WTC11 (cell line): ENCODE measurements around the gene GPRC5B. TPM values are rescaled to one million over a fixed set of nuclear protein-coding genes. Genes with fewer than 3 reads are reported as not detected.

Experiments used
- ATAC-seq: fragments of 200-7000 bp; cut with Tn5 transposase; 2 replicates; pipeline ENCODE4 v1.10.0; 2021; ENCODE audit warnings: mild to moderate bottlenecking, moderate library complexity
- CTCF ChIA-PET: fragments of 300-600 bp; sonication (Branson Sonifier 250); formaldehyde crosslinking; loops from one replicate; lab custom pipeline; 2021; ENCODE audit warnings: antibody characterized with exemption; lab: Charles Lee
- POLR2A ChIA-PET: fragments of 350-600 bp; sonication (Branson Sonifier 250); formaldehyde crosslinking; loops from one replicate; lab custom pipeline; 2021; ENCODE audit warnings: antibody characterized with exemption; lab: Charles Lee
- DNase-seq: peaks from one replicate; pipeline ENCODE4 v3.0.0; 2021; ENCODE audit warnings: low spot score
- H3K27ac Mint-ChIP-seq: 2 replicates; pipeline ENCODE4 v1.8.0; 2021; ENCODE audit warnings: mixed read lengths
- H3K27me3 Mint-ChIP-seq: 2 replicates; pipeline ENCODE4 v1.8.0; 2021; ENCODE audit warnings: low read depth, mild to moderate bottlenecking, moderate library complexity, mixed read lengths
- H3K36me3 Mint-ChIP-seq: 2 replicates; pipeline ENCODE4 v1.8.0; 2021; ENCODE audit warnings: mixed read lengths
- H3K4me1 Mint-ChIP-seq: 2 replicates; pipeline ENCODE4 v1.8.0; 2022; ENCODE audit warnings: mixed read lengths
- H3K4me3 Mint-ChIP-seq: 2 replicates; pipeline ENCODE4 v1.8.0; 2021; ENCODE audit warnings: mild to moderate bottlenecking, moderate library complexity, mixed read lengths
- H3K9me3 Mint-ChIP-seq: 2 replicates; pipeline ENCODE4 v1.8.0; 2021; ENCODE audit warnings: mixed read lengths
- AFF4 ChIP-seq: sonication (generic); formaldehyde crosslinking; IDR thresholded peaks from 2 replicates; pipeline ENCODE4 v1.8.1; 2023; ENCODE audit warnings: mild to moderate bottlenecking, missing genetic modification reagents, borderline replicate concordance
- CDX4 ChIP-seq: fragments of 250-450 bp; sonication (Bioruptor Pico); IDR thresholded peaks from 2 replicates; pipeline ENCODE4 v1.9.0; 2021; ENCODE audit warnings: moderate library complexity, mild to moderate bottlenecking, inconsistent platforms, borderline replicate concordance
- E2F5 ChIP-seq: sonication (generic); formaldehyde crosslinking; IDR thresholded peaks from 2 replicates; pipeline ENCODE4 v1.8.1; 2022; ENCODE audit warnings: mild to moderate bottlenecking, moderate library complexity, missing genetic modification reagents
- ESRRA ChIP-seq: sonication (generic); formaldehyde crosslinking; IDR thresholded peaks from 2 replicates; pipeline ENCODE4 v1.8.1; 2022; ENCODE audit warnings: mild to moderate bottlenecking, missing genetic modification reagents, borderline replicate concordance
- GABPB1 ChIP-seq: sonication (generic); formaldehyde crosslinking; IDR thresholded peaks from 2 replicates; pipeline ENCODE4 v1.8.1; 2023; ENCODE audit warnings: mild to moderate bottlenecking, missing genetic modification reagents
- GRHL2 ChIP-seq: fragments of 250-450 bp; sonication (Bioruptor Pico); IDR thresholded peaks from 2 replicates; pipeline ENCODE4 v1.8.0; 2022; ENCODE audit warnings: mild to moderate bottlenecking, moderate library complexity; ENCODE audit not compliant: insufficient replicate concordance, severe bottlenecking
- GTF2I ChIP-seq: fragments of 250-450 bp; sonication (Bioruptor Pico); conservative IDR thresholded peaks from 2 replicates; pipeline ENCODE4 v1.4.0; 2021; ENCODE audit warnings: mild to moderate bottlenecking
- HMGXB4 ChIP-seq: sonication (generic); formaldehyde crosslinking; IDR thresholded peaks from 2 replicates; pipeline ENCODE4 v1.8.1; 2023; ENCODE audit warnings: mild to moderate bottlenecking, moderate library complexity, missing genetic modification reagents
- IRF1 ChIP-seq: sonication (generic); formaldehyde crosslinking; IDR thresholded peaks from 2 replicates; pipeline ENCODE4 v1.8.0; 2023; ENCODE audit warnings: missing genetic modification reagents
- JAZF1 ChIP-seq: fragments of 250-450 bp; sonication (Bioruptor Pico); IDR thresholded peaks from 2 replicates; pipeline ENCODE4 v1.9.0; 2021; ENCODE audit warnings: moderate library complexity, mild to moderate bottlenecking, inconsistent platforms
- NFYB ChIP-seq: sonication (generic); formaldehyde crosslinking; conservative IDR thresholded peaks from 2 replicates; pipeline ENCODE4 v1.8.0; 2022; ENCODE audit warnings: low read depth, missing genetic modification reagents
- RORB ChIP-seq: fragments of 250-450 bp; sonication (Bioruptor Pico); IDR thresholded peaks from 2 replicates; pipeline ENCODE4 v1.9.0; 2021; ENCODE audit warnings: mild to moderate bottlenecking
- TEAD1 ChIP-seq: sonication (generic); formaldehyde crosslinking; IDR thresholded peaks from 2 replicates; pipeline ENCODE4 v1.8.0; 2022; ENCODE audit warnings: mild to moderate bottlenecking, missing genetic modification reagents
- TP53 ChIP-seq: sonication (generic); formaldehyde crosslinking; IDR thresholded peaks from 2 replicates; pipeline ENCODE4 v1.8.1; 2023; ENCODE audit warnings: mild to moderate bottlenecking, missing genetic modification reagents
- ZBTB43 ChIP-seq: sonication (generic); formaldehyde crosslinking; IDR thresholded peaks from 2 replicates; pipeline ENCODE4 v1.8.1; 2023; ENCODE audit warnings: mild to moderate bottlenecking, missing genetic modification reagents
- ZNF219 ChIP-seq: sonication (generic); formaldehyde crosslinking; IDR thresholded peaks from 2 replicates; pipeline ENCODE4 v1.8.0; 2023; ENCODE audit warnings: missing genetic modification reagents, mild to moderate bottlenecking, borderline replicate concordance
- ZNF396 ChIP-seq: fragments of 250-450 bp; sonication (Bioruptor Pico); IDR thresholded peaks from 2 replicates; pipeline ENCODE4 v1.8.0; 2021; ENCODE audit warnings: mild to moderate bottlenecking, moderate library complexity, borderline replicate concordance
- ZNF416 ChIP-seq: fragments of 250-450 bp; sonication (Bioruptor Pico); IDR thresholded peaks from 2 replicates; pipeline ENCODE4 v1.9.0; 2021; ENCODE audit warnings: mild to moderate bottlenecking, inconsistent platforms
- ZNF512 ChIP-seq: sonication (generic); formaldehyde crosslinking; IDR thresholded peaks from 2 replicates; pipeline ENCODE4 v1.8.1; 2022; ENCODE audit warnings: missing genetic modification reagents, borderline replicate concordance
- total RNA-seq: library from RNA; stranded (reverse); gene quantifications from 3 replicates; pipeline ENCODE4 v1.2.3, GENCODE V29; 2021

GPRC5B gene
- total RNA-seq, 1 experiment from 2014 or later, result 104 TPM

- Mint-ChIP-seq H3K36me3 (no peaks in the 10 kb centered on the region), H3K27me3 (no peaks in the 10 kb centered on the region; the same call in 1 of the 2 replicates), H3K4me3 (no peak overlapping the region), H3K27ac (no peak overlapping the region), H3K4me1 (peaks cover 16% of the 10 kb centered on the region), H3K9me3 (peaks cover 4% of the 10 kb centered on the region; the same call in 1 of the 2 replicates)
- POLR2A ChIA-PET, result no interaction called here
- CTCF ChIA-PET, result interaction anchor here (3.7 to 5.0 kb wide), 2 partner anchors 392 to 476 kb away, joined by 159 to 215 read pairs; no protein-coding TSS in a partner anchor
- no peak for DNase-seq
- no peak for ATAC-seq
- TF ChIP-seq AFF4 (CRISPR knock-in tag), result no peak
- no peak for TF ChIP-seq ZNF512 (CRISPR knock-in tag)
- no peak for TF ChIP-seq IRF1 (CRISPR knock-in tag)
- no peak for TF ChIP-seq ZNF416 (CRISPR knock-in tag)
- TF ChIP-seq ZNF219 (CRISPR knock-in tag), result no peak
- TF ChIP-seq NFYB (CRISPR knock-in tag), result no peak
- TF ChIP-seq ZNF396, result no peak
- TF ChIP-seq TP53 (CRISPR knock-in tag), result no peak
- TF ChIP-seq ZBTB43 (CRISPR knock-in tag), result no peak
- TF ChIP-seq GRHL2 (CRISPR knock-in tag), result no peak
- no peak for TF ChIP-seq GTF2I
- no peak for TF ChIP-seq JAZF1 (CRISPR knock-in tag)
- no peak for TF ChIP-seq HMGXB4 (CRISPR knock-in tag)
- no peak for TF ChIP-seq TEAD1
- no peak for TF ChIP-seq GABPB1 (CRISPR knock-in tag)
- TF ChIP-seq CDX4, result no peak
- no peak for TF ChIP-seq RORB (CRISPR knock-in tag)
- TF ChIP-seq E2F5 (CRISPR knock-in tag), result no peak
- no peak for TF ChIP-seq ESRRA (CRISPR knock-in tag)
Observed at GRCh38 chr16:19908921-19909320, 24.3 kb upstream of the GPRC5B start.
